NCI-H345 (cell line): Measurements from ENCODE around the gene CAPN10.

Source experiments
- DNase-seq: peaks from one replicate; lab custom pipeline; 2025; lab: John Stamatoyannopoulos, UW

The CAPN10 gene

DNA sequence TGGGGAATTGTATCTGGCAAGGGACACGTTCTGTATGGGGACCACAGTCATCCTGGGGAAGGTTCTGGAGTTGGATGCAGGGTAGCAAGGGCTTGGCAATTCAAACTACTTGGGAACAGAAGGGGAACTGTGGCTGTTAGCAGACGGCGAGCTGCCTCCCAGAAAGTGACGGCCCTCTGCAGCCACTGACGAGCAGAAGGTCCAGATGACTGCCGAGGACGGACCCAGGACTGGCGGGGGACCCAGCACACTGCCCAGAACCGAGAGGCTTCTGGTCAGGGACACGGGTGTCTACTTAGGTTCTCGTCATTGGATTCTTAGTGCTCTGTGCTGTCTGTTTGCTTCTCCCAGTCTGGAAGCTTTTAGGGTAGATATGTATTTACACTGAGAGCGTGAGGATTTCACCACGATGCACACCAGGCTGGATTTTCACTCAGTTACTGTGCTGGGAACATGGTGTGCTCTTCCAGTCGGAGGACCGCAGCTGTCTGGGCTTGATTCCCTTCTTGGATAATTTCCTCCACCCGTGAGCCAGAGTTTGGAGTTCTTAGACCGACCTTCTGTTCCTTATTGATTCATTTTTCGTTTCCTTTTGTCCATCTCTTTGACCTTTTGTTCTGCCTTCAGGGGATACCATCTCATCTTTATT is 52.1 kb downstream of the CAPN10 start:
- DNase-seq: no peak

DNA sequence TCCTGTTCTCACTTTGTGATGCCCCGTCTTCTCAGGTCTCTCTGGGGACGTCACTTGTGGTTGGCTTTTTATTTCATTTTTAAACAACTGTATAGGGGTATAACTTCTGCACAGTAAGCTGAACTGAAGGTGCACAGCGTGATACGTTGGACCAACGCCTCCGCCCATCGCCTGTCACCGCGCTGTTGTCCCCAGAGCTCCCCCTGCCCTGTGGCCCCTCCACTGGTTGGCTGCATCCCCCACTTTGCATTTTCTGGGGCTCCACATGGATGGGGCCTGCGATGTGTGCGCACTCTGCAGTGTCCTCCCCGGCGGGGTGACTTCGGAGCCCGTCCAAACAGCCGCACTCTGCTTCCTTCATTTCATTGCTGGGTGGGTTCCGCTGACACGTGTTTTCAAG is 53.0 kb downstream of the CAPN10 start:
- DNase-seq: no peak

DNA sequence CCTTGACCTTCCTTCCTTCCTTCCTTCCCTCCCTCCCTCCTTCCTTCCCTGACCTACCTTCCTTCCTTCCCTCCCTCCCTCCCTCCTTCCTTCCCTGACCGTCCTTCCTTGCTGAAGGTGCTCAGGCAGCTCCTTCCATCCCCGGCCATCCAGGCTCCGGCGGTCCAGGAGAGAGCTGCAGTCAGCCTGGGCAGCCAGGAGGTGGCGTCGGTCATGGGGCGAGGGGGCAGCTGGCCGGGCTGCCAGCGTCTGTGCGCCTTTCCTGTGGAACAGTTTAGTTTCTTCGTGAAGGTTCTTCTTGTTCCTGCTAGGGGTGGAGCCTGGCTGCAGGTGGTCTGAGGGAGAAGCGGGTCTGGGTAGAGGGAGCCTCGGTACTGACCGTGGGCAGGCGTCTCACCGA is 54.4 kb downstream of the CAPN10 start:
- peak; percentile 18 for DNase-seq

DNA sequence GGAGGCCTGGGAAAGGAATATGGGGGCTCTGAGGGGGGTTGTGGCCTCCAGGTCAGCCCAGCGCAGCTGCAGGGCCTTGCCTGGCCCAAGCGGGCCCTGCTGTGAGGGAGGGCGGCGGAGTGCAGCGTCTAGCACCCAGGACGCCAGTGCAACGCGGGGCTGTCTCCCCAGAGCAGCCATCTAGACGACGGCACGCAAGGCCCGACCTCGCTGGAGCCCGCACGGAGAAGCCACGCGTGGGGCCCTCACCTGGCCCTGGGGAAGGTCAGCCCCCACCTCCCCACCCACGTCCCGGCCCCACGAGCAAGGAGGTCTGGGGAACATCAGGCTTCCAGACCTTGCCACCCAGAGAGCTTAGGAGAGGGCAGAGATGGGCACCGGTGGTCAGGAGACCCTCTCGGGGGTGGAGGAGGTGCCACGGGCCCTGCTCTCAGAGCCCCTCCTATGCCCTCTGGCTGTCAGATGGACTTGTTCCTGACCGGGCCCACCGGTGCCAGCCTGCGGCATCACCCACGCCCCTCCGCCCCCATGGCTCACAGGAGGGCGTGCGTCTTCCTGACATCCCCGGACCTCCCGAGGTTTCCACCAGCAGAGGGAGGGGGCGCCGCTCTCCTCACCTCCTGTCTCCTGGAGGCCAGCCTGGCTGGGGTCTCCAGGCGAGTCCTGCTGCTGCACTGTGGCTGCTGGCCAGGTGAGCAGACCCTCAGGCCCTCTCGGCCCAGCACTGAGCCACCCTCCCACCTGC is 55.7 kb downstream of the CAPN10 start:
- DNase-seq: no peak

DNA sequence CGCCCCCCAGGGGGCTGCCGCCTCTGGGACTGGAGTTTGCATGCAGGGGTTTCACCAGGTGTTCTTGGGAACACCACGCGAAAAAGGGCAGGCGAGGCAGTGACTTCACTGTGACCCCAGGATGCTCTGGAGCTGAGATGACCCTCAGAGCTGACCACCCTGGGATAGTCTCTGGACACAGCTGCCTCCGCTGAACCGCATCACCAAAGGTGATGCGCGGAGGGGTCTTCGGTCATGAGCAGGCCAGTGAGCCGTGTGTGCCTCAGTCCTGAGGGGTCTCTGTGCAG is 56.2 kb downstream of the CAPN10 start:
- DNase-seq: no peak

DNA sequence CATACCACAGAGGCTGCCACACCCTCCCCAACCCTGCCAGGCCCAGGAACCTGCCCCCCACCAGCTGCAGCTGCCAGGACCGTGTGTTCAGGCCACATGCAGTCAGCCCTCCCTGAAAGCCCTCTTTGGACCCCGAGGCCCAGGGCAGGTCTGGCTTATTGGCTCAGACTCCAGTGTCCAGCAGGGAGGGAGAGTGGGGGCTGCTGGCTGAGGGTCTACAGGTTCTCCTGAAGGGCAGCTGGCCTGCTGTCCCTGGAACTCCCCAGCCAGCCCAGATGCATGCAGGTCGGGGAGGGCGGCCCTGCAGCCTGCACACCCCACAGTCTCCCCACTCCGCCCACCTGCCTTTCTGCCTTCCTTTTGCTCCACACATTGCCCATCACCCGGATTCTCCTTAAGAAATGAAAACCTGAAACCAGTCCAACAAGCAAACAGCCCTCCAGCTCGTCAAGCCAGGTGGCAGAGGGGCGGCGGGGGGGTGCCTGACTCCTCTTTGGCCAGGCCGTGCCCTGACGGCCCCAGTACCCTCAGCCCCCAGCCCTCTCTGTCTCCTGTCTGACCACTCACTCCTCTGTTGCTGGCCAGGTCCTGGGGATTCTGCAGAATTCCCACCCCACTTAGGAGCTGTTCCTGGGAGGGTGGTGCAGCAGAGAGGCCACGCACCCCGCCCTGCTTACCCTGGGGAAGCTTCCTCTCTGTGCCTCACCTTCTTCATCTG is 56.7 kb downstream of the CAPN10 start:
- no peak for DNase-seq

DNA sequence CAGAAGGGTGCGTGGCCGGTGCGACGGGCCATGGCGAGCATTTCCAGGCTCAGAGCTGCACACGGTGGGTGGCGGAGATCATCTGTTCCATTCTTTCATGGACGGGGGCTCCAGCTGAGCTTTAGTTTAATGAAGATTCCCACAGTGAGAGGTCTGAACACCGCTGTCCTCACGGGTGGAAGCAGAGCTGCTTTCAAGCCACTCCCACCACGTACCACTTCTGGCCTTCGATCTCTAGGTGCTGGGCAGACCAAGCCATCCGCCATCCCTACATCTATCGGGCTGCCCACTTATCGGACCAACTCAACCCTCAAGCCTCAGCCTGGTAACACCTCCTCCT is 57.2 kb downstream of the CAPN10 start:
- DNase-seq: no peak

DNA sequence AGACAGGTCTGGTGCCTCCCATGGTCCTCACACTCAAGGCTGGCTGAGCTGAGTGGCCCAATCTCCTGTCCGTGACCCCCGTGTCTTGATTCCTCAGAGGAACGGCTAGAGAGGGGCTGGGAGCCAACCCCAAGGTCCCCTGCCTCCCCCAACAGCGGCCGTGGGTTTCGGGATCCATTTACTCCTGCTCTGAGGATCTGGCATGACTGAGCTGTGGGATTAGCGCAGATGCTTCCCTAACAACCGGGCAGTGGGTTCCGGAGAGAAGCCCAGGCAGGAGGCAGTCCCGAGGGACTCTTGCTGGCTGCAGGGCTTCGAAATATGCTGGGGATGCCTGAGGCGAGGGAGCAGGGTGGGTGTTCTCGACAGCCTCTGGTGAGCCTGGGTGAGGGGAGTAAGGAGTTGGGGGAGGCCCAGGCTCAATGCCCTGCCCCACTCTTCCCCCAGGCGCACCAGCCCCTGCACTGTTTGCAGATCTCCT is 57.7 kb downstream of the CAPN10 start:
- no peak for DNase-seq

DNA sequence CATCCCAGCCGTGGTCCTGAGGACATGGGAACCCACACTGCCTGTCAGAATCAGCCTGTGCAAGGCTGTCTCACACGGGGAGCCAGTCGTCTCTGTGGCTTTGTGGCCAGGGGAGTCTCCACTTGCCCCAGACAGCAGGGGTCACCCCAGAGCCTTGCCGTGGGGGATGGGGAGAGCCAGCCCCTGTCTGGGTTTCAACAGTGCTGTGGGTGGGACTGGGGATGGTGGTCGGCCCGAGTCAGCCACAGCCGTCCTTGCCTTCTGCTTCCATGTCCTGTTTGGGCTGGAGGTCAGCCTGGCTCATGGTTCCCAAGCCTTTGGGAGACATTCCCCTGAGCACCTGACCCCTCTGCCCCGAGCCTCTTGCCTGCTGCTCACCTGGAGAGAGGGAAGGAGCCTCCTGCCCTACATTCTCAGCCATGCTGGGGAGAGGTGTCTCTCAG is 58.3 kb downstream of the CAPN10 start:
- no peak for DNase-seq

DNA sequence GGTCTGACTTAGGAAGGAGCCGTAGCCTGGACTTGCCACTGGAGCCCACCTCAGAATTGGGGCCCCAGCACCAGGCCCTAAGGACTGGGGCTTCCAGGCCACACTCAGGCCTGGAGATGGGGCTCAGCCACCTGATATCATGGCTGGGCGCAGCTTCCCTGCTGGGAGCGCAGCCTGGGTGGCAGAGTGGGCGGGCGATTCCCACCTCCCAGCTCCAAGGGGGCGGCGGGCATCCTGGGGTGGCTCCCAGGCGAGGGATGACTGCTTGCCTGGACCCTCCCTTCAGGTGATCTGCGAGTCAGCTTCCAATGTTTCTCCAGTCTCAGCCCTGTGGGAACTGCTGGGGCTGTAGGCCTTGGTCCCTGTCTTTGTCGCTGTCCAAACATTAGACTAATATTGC is 58.8 kb downstream of the CAPN10 start:
- DNase-seq: no peak

DNA sequence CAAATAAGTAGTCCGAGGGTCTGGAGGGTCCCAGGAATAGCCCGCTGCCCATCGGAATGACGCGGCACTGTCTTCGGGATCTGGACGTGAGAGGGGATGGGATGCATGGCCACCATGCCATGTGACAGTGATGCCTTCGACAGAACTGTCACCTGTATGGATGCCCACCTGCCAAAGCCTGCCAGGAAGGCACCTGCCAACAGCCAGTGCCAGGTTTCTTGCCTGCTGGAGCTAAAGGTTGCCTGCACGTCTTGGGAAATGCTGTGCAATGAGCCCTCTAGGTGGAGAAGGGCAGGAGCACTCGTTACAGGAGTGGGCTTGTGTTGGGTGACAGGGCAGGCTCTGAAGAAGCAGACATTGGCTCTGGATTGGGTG is 59.3 kb downstream of the CAPN10 start:
- DNase-seq: no peak

DNA sequence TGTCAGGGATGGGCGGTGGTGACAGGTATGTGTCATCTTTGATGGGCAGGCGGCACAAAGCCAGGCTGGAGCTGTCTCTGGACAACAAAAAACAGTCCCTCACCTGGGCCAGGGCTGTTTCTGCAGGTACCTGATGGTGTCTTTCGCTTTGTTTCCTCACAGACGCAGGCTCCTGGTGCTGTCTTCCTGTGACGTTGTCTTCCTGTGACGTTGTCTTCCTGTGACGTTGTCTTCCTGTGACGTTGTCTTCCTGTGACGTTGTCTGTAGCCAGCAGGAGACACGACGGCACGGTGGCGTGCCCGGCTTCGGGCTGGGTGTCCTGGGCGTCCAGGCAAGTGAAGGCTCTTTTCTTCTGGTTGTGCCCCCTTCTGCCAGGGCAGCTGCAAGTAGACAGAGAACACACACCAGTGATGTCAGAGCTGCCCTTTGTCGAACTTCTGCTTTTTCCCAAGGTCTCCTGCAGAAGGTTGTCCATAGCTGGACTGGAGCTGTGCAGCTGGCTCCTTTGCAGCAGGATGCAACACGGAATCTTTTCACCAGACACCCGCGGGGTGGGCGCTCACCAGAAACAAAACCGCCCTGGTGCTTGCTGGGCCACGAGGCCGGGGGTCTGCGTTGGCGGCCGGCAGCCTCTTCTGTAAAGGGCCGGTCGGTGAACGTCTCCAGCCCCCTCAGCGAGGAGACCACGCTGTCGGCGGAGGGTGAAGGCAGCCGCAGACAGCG is 59.8 kb downstream of the CAPN10 start:
- DNase-seq: no peak

DNA sequence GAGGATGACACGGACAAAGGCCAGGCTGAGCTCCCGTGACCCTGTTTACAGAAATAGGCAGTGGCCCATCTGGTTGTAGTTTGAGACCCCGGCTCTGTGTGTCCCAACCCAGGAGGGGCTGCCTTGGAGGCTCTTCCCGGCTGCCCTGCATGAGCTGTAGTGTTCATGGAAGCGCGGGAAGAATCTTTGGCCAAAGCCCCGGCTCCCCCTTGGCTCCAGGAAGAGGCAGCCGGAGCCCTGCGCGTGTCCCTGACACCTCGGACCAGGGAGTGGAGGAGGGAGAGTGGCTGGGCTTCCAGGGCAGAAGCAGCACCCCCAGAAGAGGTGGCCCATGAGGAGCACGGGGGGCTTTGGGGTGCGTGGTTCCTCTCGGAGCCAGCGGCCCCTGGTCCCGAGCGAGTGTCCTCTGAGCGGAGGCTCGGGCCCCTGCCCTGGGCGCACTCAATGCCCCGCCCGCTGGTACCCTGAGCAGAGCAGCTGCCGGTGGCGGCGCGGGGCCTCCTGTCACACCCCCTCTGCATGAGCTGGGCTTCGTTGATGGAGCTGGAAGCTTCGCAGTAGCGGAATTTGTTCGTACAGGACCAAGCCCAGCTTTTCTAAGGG is 60.5 kb downstream of the CAPN10 start:
- no peak for DNase-seq

DNA sequence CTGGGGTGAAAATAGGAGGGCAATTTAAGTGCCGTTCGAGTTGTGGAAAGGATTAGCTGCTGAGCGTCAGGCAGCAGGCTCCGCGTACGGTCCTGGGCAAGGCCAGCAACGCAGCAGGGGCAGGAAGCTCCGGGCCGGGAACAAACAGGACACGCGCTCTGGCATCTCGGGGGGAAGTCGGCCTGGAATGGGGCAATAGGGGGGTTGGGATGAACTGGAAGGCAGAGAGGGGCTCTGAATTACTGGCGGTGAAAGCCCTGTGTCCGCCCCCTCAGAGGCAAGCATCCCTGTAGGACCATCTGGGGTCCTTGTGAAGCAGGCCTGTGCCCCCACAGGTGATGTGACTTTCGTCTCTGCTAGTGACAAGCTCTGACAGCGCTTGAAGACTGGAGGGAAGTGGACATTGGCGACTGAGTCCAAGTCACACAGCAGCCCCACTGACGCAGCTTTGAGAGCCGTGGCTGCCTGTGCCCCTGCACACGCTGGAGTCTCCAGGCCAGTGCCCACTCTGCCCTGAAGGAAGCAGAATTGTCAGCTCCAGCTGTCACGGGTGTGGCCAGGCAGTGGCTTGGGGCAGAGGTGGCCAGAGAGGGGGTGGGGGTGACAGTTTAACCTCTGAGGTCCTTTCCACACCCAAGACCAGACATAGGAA is 61.1 kb downstream of the CAPN10 start:
- DNase-seq: no peak

DNA sequence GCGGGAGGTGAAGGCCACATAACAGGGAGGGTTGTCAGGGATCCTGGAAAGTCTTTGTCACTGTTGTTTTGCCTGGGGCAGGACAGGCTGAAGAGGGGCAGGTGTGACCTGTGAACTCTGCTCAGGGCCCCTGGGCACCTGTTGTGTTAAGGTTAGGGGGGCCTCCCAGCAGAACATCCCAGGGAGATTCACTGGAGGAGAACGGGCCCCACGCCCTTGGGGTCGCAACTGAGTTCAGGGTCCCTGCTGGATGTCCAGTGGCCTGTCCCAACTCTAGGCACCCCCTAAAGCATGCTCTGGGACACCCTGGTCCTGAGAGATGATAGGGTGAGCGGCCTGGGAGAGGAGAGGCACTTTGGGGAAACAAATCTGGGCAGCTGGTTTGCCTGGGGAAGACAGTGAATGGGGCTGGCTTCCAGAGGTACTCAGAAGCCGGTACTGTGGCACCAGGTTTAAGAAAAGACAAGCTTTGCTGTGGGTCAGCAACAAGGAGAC is 61.7 kb downstream of the CAPN10 start:
- DNase-seq: no peak
